HuH-7 (cell line): ENCODE results near the gene CACNA2D3.

Source experiments
- DNase-seq: peaks from one replicate; pipeline ENCODE4 v3.0.0; 2011; ENCODE audit warnings: low spot score

Gene CACNA2D3

GRCh38 chr3:54530944-54531343, 408.6 kb downstream of the CACNA2D3 start:
- no peak for DNase-seq

GRCh38 chr3:54531741-54532140, 409.4 kb downstream of the CACNA2D3 start:
- DNase-seq: no peak

- DNase-seq: no peak
Observed at GRCh38 chr3:54533856-54534255, 411.5 kb downstream of the CACNA2D3 start.

- no peak for DNase-seq
Observed at GRCh38 chr3:54535619-54536018, 413.3 kb downstream of the CACNA2D3 start.

- no peak for DNase-seq
Observed at GRCh38 chr3:54536450-54536849, 414.1 kb downstream of the CACNA2D3 start.

GRCh38 chr3:54537506-54537905, 415.2 kb downstream of the CACNA2D3 start:
- DNase-seq: no peak

- no peak for DNase-seq
Observed at GRCh38 chr3:54538346-54538745, 416.0 kb downstream of the CACNA2D3 start.

- DNase-seq: no peak
Observed at GRCh38 chr3:54541369-54541768, 419.0 kb downstream of the CACNA2D3 start.

GRCh38 chr3:54543446-54543845, 421.1 kb downstream of the CACNA2D3 start:
- no peak for DNase-seq

GRCh38 chr3:54547051-54547450, 424.7 kb downstream of the CACNA2D3 start:
- DNase-seq: no peak

- DNase-seq: no peak
Observed at GRCh38 chr3:54547846-54548245, 425.5 kb downstream of the CACNA2D3 start.

GRCh38 chr3:54549607-54550220, 427.4 kb downstream of the CACNA2D3 start:
- DNase-seq: no peak

- DNase-seq: no peak
Observed at GRCh38 chr3:54550221-54550977, 428.0 kb downstream of the CACNA2D3 start.

- no peak for DNase-seq
Observed at GRCh38 chr3:54556630-54557029, 434.3 kb downstream of the CACNA2D3 start.

- DNase-seq: no peak
Observed at GRCh38 chr3:54557538-54558428, 435.4 kb downstream of the CACNA2D3 start.

- DNase-seq: no peak
Observed at GRCh38 chr3:54563501-54564200, 441.3 kb downstream of the CACNA2D3 start.

GRCh38 chr3:54564374-54564925, 442.1 kb downstream of the CACNA2D3 start:
- no peak for DNase-seq

GRCh38 chr3:54565956-54566355, 443.6 kb downstream of the CACNA2D3 start:
- no peak for DNase-seq

GRCh38 chr3:54567949-54568348, 445.6 kb downstream of the CACNA2D3 start:
- no peak for DNase-seq

- DNase-seq: no peak
Observed at GRCh38 chr3:54570008-54570407, 447.7 kb downstream of the CACNA2D3 start.

- DNase-seq: no peak
Observed at GRCh38 chr3:54572197-54572895, 450.0 kb downstream of the CACNA2D3 start.
